Upper lobe of left lung (tissue), 4 donors: Measurements from ENCODE around the gene PXMP4.

Experiments
- EP300 ChIP-seq, 4 donors: sonication (generic); formaldehyde crosslinking; IDR thresholded peaks; one replicate each; pipeline ENCODE4 v1.5.1; 2017; ENCODE audit warnings: antibody characterized with exemption in 4 of 4, control low read depth in 2 of 4
- POLR2A ChIP-seq, 4 donors: fragments of 450-650 bp; IDR thresholded peaks; one replicate each; pipeline ENCODE4 v1.5.1; 2016 to 2017; ENCODE audit warnings: antibody characterized with exemption in 4 of 4, mild to moderate bottlenecking in 2 of 4

GRCh38 chr20:33721391-33722140 is 1.5 kb upstream of the PXMP4 start:
- no peak for TF ChIP-seq EP300 (IDR thresholded peaks at IDR 0.05)
- no peak for TF ChIP-seq POLR2A (IDR thresholded peaks at IDR 0.05)
